HEK293 (cell line): ENCODE data around the gene NEURL1.
A peak's percentile ranks its signal among the peaks of the same experiment; 100 is the strongest.

Source experiments
- BCL11B ChIP-seq: fragments of 450-650 bp; formaldehyde crosslinking; IDR thresholded peaks from 2 replicates; pipeline ENCODE4 v1.5.1; 2016; ENCODE audit warnings: low read depth, missing biosample characterization, missing genetic modification characterization
- GFI1B ChIP-seq: fragments of 450-650 bp; formaldehyde crosslinking; IDR thresholded peaks from 2 replicates; pipeline ENCODE4 v1.5.1; 2016; ENCODE audit warnings: missing biosample characterization, missing genetic modification characterization
- HOXD13 ChIP-seq: sonication (generic); formaldehyde crosslinking; IDR thresholded peaks from 2 replicates; pipeline ENCODE4 v1.8.0; 2022; ENCODE audit warnings: missing genetic modification reagents, borderline replicate concordance
- INSM2 ChIP-seq: fragments of 450-650 bp; formaldehyde crosslinking; IDR thresholded peaks from 2 replicates; pipeline ENCODE4 v1.5.1; 2016; ENCODE audit warnings: missing biosample characterization, missing genetic modification characterization
- PATZ1 ChIP-seq: fragments of 450-650 bp; formaldehyde crosslinking; IDR thresholded peaks from 2 replicates; pipeline ENCODE4 v1.5.1; 2016; ENCODE audit warnings: missing biosample characterization, missing genetic modification characterization
- PRDM1 ChIP-seq: fragments of 450-650 bp; formaldehyde crosslinking; IDR thresholded peaks from 2 replicates; pipeline ENCODE4; 2016; ENCODE audit warnings: missing biosample characterization, missing genetic modification characterization
- SETDB1 ChIP-seq: IDR thresholded peaks from one replicate; pipeline ENCODE4 v1.6.1; 2017; ENCODE audit warnings: mild to moderate bottlenecking, low read length, moderate library complexity, mixed read lengths; ENCODE audit not compliant: insufficient read length
- ZBTB1 ChIP-seq: fragments of 450-650 bp; formaldehyde crosslinking; IDR thresholded peaks from 2 replicates; pipeline ENCODE4 v1.5.1; 2016; ENCODE audit warnings: missing biosample characterization, missing genetic modification characterization
- ZNF140 ChIP-seq: fragments of 450-650 bp; formaldehyde crosslinking; IDR thresholded peaks from 2 replicates; pipeline ENCODE4 v1.5.1; 2016; ENCODE audit warnings: missing biosample characterization, missing genetic modification characterization
- ZNF157 ChIP-seq: fragments of 450-650 bp; formaldehyde crosslinking; IDR thresholded peaks from 2 replicates; pipeline ENCODE4 v1.5.1; 2016; ENCODE audit warnings: missing biosample characterization, missing genetic modification characterization
- ZNF175 ChIP-seq: fragments of 450-650 bp; formaldehyde crosslinking; IDR thresholded peaks from 2 replicates; pipeline ENCODE4 v1.5.1; 2016; ENCODE audit warnings: missing biosample characterization, missing genetic modification characterization
- ZNF184 ChIP-seq: fragments of 450-650 bp; IDR thresholded peaks from 2 replicates; pipeline ENCODE4 v1.5.1; 2018; ENCODE audit warnings: missing biosample characterization, mild to moderate bottlenecking, missing genetic modification characterization
- ZNF2 ChIP-seq: fragments of 450-650 bp; formaldehyde crosslinking; IDR thresholded peaks from 2 replicates; pipeline ENCODE4 v1.5.1; 2016; ENCODE audit warnings: missing biosample characterization, missing genetic modification characterization
- ZNF221 ChIP-seq: fragments of 450-650 bp; formaldehyde crosslinking; IDR thresholded peaks from 2 replicates; pipeline ENCODE4 v1.5.1; 2017; ENCODE audit warnings: missing biosample characterization, missing genetic modification characterization, borderline replicate concordance
- ZNF24 ChIP-seq: fragments of 450-650 bp; formaldehyde crosslinking; IDR thresholded peaks from 2 replicates; pipeline ENCODE4 v1.5.1; 2016; ENCODE audit warnings: missing biosample characterization, missing genetic modification characterization
- ZNF292 ChIP-seq: fragments of 450-650 bp; formaldehyde crosslinking; IDR thresholded peaks from 2 replicates; pipeline ENCODE4 v1.5.1; 2016; ENCODE audit warnings: low read depth, missing biosample characterization, missing genetic modification characterization, borderline replicate concordance
- ZNF37A ChIP-seq: fragments of 450-650 bp; IDR thresholded peaks from 2 replicates; pipeline ENCODE4 v1.5.1; 2018; ENCODE audit warnings: missing biosample characterization, missing genetic modification characterization
- ZNF555 ChIP-seq: fragments of 450-650 bp; formaldehyde crosslinking; conservative IDR thresholded peaks from 2 replicates; pipeline ENCODE4 v1.5.1; 2017; ENCODE audit warnings: missing biosample characterization, mild to moderate bottlenecking, missing genetic modification characterization, inconsistent platforms
- ZNF600 ChIP-seq: fragments of 450-650 bp; formaldehyde crosslinking; IDR thresholded peaks from 2 replicates; pipeline ENCODE4 v1.5.1; 2016; ENCODE audit warnings: missing biosample characterization, missing genetic modification characterization
- ZNF629 ChIP-seq: fragments of 450-650 bp; formaldehyde crosslinking; IDR thresholded peaks from 2 replicates; pipeline ENCODE4 v1.5.1; 2017; ENCODE audit warnings: missing biosample characterization, missing genetic modification characterization
- ZNF639 ChIP-seq: fragments of 450-650 bp; formaldehyde crosslinking; IDR thresholded peaks from 2 replicates; pipeline ENCODE4 v1.5.1; 2016; ENCODE audit warnings: missing biosample characterization, missing genetic modification characterization
- ZNF660 ChIP-seq: fragments of 450-650 bp; IDR thresholded peaks from 2 replicates; pipeline ENCODE4 v1.5.1; 2018; ENCODE audit warnings: missing biosample characterization, mild to moderate bottlenecking, missing genetic modification characterization
- ZNF76 ChIP-seq: fragments of 450-650 bp; formaldehyde crosslinking; IDR thresholded peaks from 2 replicates; pipeline ENCODE4; 2016; ENCODE audit warnings: low read depth, missing biosample characterization, missing genetic modification characterization, borderline replicate concordance
- ZNF792 ChIP-seq: fragments of 450-650 bp; formaldehyde crosslinking; IDR thresholded peaks from 2 replicates; pipeline ENCODE4 v1.5.1; 2016; ENCODE audit warnings: missing biosample characterization, missing genetic modification characterization
- ZSCAN23 ChIP-seq: fragments of 450-650 bp; formaldehyde crosslinking; IDR thresholded peaks from 2 replicates; pipeline ENCODE4 v1.5.1; 2016; ENCODE audit warnings: missing biosample characterization, missing genetic modification characterization
- TF ChIP-seq, protein P1 (sequence below): fragments of 450-650 bp; formaldehyde crosslinking; conservative IDR thresholded peaks from 2 replicates; pipeline ENCODE4 v1.5.1; 2016; ENCODE audit warnings: low read depth, missing biosample characterization, missing genetic modification characterization
- TF ChIP-seq, protein P2 (sequence below): fragments of 450-650 bp; formaldehyde crosslinking; IDR thresholded peaks from 2 replicates; pipeline ENCODE4 v1.5.1; 2016; ENCODE audit warnings: missing biosample characterization, missing genetic modification characterization, borderline replicate concordance
- TF ChIP-seq, protein P3 (sequence below): fragments of 450-650 bp; formaldehyde crosslinking; IDR thresholded peaks from 2 replicates; pipeline ENCODE4 v1.5.1; 2017; ENCODE audit warnings: missing biosample characterization, missing genetic modification characterization

Gene NEURL1

DNA sequence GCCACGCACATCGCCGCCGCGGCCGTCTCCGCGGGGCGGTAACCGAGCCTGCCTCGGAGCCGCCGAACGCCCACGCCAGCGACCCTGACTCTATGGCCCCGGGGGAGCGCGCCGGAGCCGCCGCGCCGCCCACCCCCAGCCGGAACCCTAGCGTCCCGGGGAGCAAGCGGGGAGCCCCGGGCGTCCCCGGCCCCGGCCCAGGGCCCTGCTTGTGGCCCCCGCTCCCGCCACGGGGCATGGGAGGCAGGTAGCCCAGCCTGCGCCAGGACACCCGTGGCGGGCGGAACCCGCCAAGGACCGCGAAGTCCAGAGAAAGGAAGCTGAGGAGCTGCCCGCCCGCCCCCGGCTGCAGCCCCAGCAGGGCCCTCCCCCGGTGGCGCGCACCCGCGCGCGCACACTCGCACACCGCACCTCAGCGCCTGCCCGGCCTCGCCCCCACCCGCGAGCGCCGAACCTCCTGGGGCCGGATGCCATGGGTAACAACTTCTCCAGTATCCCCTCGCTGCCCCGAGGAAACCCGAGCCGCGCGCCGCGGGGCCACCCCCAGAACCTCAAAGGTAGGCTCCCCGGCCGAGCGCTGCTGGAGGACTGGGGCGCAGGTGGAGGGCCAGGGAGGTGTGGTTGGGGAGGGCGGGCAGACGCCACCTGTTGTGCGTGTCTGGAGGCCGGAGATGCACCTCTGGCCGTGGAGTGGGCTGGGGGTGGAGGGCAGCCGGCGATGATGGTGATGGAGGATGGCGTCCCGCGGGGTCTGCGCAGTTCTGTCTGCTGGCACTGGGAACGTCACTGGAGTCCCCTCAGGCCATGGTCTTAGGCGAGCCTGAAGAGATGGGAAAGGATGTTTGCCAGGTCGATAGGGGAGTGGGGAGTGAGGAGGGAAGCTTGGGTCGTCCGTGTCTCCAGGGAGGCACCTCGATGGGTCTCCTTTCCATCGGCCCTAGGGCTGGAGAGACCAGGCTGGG, 692 bp downstream of the NEURL1 start (continued):
- no peak for TF ChIP-seq ZNF37A
- no peak for TF ChIP-seq ZNF555 (tag by site-specific recombination)
- TF ChIP-seq, protein P1, sequence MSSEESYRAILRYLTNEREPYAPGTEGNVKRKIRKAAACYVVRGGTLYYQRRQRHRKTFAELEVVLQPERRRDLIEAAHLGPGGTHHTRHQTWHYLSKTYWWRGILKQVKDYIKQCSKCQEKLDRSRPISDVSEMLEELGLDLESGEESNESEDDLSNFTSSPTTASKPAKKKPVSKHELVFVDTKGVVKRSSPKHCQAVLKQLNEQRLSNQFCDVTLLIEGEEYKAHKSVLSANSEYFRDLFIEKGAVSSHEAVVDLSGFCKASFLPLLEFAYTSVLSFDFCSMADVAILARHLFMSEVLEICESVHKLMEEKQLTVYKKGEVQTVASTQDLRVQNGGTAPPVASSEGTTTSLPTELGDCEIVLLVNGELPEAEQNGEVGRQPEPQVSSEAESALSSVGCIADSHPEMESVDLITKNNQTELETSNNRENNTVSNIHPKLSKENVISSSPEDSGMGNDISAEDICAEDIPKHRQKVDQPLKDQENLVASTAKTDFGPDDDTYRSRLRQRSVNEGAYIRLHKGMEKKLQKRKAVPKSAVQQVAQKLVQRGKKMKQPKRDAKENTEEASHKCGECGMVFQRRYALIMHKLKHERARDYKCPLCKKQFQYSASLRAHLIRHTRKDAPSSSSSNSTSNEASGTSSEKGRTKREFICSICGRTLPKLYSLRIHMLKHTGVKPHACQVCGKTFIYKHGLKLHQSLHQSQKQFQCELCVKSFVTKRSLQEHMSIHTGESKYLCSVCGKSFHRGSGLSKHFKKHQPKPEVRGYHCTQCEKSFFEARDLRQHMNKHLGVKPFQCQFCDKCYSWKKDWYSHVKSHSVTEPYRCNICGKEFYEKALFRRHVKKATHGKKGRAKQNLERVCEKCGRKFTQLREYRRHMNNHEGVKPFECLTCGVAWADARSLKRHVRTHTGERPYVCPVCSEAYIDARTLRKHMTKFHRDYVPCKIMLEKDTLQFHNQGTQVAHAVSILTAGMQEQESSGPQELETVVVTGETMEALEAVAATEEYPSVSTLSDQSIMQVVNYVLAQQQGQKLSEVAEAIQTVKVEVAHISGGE (tag by site-specific recombination), result no peak
- TF ChIP-seq ZNF24 (tag by site-specific recombination), result no peak
- no peak; the same call in 1 of the 2 replicates for TF ChIP-seq BCL11B (tag by site-specific recombination)
- no peak for TF ChIP-seq ZSCAN23 (tag by site-specific recombination)
- peak; percentile 45; the same call in 1 of the 2 replicates for TF ChIP-seq ZNF76 (tag by site-specific recombination)
- TF ChIP-seq ZNF600 (tag by site-specific recombination), result peak; percentile 70; the same call in 1 of the 2 replicates
- peak; percentile 84 for TF ChIP-seq ZNF2 (tag by site-specific recombination)
- no peak for TF ChIP-seq ZNF292 (tag by site-specific recombination)
- no peak for TF ChIP-seq GFI1B (tag by site-specific recombination)
- TF ChIP-seq PATZ1 (tag by site-specific recombination), result peak; percentile 91
- TF ChIP-seq SETDB1, result no peak
- TF ChIP-seq, protein P2, sequence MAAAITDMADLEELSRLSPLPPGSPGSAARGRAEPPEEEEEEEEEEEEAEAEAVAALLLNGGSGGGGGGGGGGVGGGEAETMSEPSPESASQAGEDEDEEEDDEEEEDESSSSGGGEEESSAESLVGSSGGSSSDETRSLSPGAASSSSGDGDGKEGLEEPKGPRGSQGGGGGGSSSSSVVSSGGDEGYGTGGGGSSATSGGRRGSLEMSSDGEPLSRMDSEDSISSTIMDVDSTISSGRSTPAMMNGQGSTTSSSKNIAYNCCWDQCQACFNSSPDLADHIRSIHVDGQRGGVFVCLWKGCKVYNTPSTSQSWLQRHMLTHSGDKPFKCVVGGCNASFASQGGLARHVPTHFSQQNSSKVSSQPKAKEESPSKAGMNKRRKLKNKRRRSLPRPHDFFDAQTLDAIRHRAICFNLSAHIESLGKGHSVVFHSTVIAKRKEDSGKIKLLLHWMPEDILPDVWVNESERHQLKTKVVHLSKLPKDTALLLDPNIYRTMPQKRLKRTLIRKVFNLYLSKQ (tag by site-specific recombination), result no peak
- TF ChIP-seq, protein P3, sequence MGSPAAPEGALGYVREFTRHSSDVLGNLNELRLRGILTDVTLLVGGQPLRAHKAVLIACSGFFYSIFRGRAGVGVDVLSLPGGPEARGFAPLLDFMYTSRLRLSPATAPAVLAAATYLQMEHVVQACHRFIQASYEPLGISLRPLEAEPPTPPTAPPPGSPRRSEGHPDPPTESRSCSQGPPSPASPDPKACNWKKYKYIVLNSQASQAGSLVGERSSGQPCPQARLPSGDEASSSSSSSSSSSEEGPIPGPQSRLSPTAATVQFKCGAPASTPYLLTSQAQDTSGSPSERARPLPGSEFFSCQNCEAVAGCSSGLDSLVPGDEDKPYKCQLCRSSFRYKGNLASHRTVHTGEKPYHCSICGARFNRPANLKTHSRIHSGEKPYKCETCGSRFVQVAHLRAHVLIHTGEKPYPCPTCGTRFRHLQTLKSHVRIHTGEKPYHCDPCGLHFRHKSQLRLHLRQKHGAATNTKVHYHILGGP (tag by site-specific recombination), result no peak
- TF ChIP-seq HOXD13 (CRISPR knock-in tag), result no peak
- TF ChIP-seq ZNF660 (tag by site-specific recombination), result peak; percentile 34; the same call in 1 of the 2 replicates
- no peak for TF ChIP-seq INSM2 (tag by site-specific recombination)
- TF ChIP-seq ZNF629 (tag by site-specific recombination), result no peak
- no peak for TF ChIP-seq ZBTB1
- TF ChIP-seq ZNF140 (tag by site-specific recombination), result no peak
- TF ChIP-seq PRDM1 (tag by site-specific recombination), result no peak
- no peak for TF ChIP-seq ZNF175
- no peak for TF ChIP-seq ZNF639
- no peak for TF ChIP-seq ZNF184
- no peak for TF ChIP-seq ZNF221
- TF ChIP-seq ZNF792 (tag by site-specific recombination), result no peak
- no peak for TF ChIP-seq ZNF157 (tag by site-specific recombination)
